ENCODE measurements around the gene DLGAP1.
"Not testable (repeated sequence)": the region's sequence is repeated elsewhere in the genome, so short reads cannot be mapped to it uniquely, and the experiment has no call there.

DLGAP1 gene

GRCh38 chr18:3583873-3584247 lies 871.2 kb downstream of the DLGAP1 start:
- DNase-seq (ENCODE audit: low read depth), result no peak

DNA sequence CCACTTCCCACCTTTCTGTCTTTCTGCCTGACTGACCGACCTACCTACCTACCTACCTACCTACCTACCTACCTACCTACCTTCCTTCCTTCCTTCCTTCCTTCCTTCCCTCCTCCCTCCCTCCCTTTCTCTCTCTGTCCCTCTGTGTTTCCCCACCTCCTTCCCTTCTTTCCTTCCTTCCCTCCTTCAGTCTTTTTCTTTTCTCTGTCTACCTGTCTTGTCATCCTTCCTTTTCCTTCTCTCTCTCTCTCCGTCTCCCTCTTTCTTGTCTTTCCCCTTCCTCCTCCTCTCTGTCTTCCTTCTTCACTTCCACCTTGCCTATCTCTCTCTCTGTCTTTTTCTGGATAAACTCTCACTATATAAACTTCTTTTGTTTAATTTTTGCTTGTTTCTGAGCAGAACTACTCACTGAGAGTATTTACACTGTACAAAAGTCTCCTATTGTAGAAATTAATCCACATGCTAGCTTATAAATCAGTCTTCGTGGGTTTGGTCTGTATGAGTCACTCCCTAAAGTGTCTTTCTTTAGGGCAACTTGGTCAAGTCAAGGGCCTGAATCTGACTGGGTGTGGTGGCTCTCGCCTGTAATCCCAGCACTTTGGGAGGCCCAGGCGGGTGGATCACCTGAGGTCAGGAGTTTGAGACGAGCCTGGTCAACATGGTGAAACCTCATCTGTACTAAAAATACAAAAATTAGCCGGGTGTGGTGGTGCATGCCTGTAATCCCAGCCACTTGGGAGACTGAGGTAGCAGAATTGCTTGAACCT lies 871.8 kb downstream of the DLGAP1 start:
- not testable (repeated sequence) for DNase-seq (ENCODE audit: low read depth)

DNA sequence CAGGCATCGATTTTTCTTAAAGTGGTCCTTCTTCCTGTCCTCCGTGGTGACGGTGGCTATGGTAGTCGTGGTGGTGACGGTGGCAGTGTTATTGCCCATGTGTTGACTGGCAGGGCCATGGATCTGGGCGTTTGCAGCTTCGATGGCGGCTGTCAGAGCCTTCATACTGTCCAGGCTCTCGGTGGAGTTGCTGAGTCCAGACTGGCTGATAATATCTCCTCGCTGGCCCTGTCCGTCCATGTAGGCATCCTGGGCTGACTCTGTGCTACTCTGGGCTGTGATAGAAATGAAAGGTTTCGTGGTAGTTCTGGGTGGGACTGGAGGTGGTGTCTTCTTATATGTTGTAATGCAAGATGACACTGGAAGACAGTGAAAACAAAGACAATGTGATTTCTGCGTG lies 873.2 kb downstream of the DLGAP1 start:
- no peak for DNase-seq (ENCODE audit: low read depth)

DNA sequence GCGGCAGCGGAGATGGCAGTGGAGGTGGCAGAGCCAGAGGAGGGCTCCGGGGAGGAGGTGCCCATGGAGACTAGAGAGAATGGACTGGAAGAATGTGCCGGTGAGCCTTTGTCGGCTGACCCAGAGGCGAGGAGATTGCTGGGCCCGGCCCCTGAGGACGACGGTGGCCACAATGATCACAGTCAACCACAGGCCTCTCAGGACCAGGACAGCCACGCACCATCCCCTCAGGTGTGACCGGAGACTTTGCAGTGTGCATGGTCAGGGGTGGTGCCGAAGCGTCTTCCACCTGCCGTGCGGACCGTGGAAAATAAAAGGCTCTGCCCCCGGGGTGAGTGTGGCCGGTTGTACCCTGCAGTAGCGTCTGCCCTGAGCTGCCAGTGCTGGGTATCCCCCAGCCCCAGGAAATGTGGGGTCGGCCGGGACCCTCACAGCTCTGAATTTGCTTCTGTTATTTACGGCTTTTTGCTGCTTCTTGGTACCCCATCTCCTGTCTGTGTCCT lies 874.5 kb downstream of the DLGAP1 start:
- DNase-seq (ENCODE audit: low read depth), result not testable (repeated sequence)

DNA sequence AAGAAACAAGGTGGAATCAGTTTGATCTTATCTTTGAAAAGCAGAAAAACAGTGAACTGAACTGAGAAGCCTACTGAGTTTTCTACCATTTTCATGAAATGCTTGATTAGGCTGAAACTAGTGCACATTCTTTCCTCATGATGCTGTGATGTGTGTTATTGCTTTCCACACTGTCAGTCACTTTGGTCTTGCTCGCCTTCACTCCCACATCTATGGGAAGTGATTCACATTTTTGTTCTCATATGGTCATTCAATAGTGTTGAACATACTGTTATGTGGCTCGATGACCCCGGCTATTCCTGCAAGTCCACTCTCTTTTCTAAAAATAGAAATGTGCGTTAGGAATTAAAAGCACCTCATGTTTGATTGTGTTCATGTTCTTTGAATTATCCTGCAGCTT lies 875.4 kb downstream of the DLGAP1 start:
- peak; percentile 97 for DNase-seq (ENCODE audit: low read depth)

- no peak for DNase-seq (ENCODE audit: low read depth)
Measured at GRCh38 chr18:3578621-3579020, 876.5 kb downstream of the DLGAP1 start.

- no peak for DNase-seq (ENCODE audit: low read depth)
Measured at GRCh38 chr18:3577281-3577855, 877.7 kb downstream of the DLGAP1 start.

DNA sequence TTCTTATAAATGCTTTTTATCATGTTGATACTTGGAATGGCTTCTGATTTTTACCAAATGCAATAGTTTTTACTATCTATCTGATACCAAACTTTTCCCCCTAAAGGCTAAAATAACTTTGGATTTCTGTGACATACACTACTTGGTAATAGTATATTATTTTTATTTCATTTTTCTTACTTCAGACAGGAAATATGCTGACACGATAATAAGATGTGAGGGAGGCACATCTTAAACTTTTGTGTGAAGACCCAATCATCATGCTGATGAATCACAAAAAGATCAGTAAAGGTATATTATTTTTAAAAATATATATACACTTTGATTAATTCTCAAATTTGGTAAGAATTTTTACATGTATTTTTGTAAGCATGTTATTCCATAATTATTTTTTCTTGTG lies 882.3 kb downstream of the DLGAP1 start:
- no peak for DNase-seq (ENCODE audit: low read depth)

- DNase-seq (ENCODE audit: low read depth), result no peak
Measured at GRCh38 chr18:3566851-3567250, 888.3 kb downstream of the DLGAP1 start.

GRCh38 chr18:3560755-3561154 lies 894.4 kb downstream of the DLGAP1 start:
- DNase-seq (ENCODE audit: low read depth), result no peak

DNA sequence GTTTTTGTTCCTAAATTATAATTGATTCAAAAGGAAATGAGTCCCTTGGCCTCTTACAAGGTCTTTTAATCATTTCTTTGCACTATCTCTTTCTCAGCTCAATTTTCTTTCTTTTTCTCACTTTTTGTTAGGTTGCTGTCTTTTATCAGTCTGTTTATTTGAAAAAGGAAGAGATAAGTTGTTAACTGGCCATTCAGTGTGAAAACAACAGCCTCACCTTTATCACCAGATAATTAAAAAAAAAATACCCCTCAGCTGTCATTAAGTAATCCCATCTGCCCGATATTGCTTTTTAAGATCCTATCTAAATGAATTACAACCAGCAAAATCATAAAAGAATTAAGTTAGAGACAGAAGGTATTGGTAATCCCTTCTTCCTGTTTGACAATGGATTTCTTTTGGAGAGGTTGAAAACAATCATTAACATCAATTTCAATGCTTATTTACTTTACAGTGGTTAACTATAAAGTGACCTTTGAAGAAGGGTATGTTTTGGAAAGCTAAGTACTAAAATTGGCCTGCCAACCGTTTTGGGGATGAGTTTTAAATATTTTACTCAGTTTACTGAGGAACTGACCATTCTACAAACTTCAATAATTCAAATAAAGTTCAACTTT lies 900.2 kb downstream of the DLGAP1 start:
- no peak for DNase-seq (ENCODE audit: low read depth)

GRCh38 chr18:3554091-3554601 lies 901.0 kb downstream of the DLGAP1 start:
- DNase-seq (ENCODE audit: low read depth), result no peak

- no peak for DNase-seq (ENCODE audit: low read depth)
Measured at GRCh38 chr18:3552305-3552704, 902.8 kb downstream of the DLGAP1 start.

DNA sequence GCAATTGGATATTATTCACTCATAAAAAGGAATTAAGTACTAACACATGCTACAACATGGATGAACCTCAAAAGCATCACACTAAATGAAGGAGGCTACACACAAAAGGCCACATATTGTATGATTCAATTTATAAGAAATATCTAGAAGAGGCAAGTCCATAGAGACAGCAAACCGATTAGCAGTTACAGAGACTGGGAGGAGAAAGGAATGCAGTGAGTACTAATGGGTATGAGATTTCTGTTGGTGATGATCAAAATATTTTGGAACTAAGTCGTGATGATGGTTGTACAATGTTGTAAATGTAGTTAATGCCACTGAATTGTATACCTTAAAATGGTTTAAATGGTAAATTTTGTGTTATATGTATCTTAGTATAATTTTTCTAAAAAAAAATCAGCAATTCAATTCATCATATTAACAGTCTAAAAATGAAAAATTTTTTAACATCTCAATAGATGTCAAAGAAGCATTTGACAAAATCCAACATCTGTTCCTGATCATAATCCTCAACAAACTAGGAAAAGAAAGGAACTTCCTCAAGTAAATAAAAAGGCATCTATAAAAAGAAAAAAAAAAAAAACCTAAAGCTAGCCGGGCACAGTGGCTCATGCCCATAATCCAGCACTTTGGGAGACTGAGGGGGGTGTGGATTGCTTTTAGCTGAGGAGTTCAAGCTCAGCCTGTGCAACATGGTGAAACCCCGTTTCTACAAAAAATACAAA lies 907.1 kb downstream of the DLGAP1 start:
- DNase-seq (ENCODE audit: low read depth), result no peak

DNA sequence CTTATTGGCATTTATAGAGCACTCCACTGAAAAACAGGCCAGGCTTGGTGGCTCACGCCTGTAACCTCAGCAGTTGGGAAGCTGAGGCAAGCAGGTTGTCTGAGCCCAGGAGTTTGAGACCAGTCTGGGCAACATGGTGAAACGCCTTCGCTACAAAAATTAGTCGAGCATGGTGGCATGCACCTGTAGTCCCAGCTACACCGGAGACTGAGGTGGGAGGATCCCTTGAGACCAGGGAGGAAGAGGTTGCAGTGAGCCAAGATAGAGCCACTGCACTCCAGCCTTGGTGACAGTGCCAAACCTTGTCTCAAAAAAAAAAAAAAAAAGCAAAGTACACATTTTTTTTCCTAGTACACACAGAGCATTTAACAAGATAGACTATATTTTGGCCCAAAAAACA lies 909.0 kb downstream of the DLGAP1 start:
- no peak for DNase-seq (ENCODE audit: low read depth)

DNA sequence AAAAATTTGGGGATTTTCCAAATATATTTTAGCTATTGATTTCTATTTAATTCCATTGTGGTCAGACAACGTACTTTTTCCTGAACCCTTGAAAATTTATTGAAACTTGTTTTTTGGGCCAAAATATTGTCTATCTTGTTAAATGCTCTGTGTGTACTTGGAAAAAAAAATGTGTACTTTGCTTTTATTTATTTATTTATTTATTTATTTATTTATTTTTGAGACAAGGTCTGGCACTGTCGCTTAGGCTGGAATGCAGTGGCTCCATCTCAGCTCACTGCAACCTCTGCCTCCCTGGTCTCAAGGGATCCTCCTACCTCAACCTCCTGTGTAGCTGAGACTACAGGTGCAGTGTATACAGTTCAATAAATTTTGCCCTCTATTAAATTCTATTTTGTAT lies 910.6 kb downstream of the DLGAP1 start:
- no peak for DNase-seq (ENCODE audit: low read depth)

- DNase-seq (ENCODE audit: low read depth), result no peak
Measured at GRCh38 chr18:3541549-3542386, 913.3 kb downstream of the DLGAP1 start.

DNA sequence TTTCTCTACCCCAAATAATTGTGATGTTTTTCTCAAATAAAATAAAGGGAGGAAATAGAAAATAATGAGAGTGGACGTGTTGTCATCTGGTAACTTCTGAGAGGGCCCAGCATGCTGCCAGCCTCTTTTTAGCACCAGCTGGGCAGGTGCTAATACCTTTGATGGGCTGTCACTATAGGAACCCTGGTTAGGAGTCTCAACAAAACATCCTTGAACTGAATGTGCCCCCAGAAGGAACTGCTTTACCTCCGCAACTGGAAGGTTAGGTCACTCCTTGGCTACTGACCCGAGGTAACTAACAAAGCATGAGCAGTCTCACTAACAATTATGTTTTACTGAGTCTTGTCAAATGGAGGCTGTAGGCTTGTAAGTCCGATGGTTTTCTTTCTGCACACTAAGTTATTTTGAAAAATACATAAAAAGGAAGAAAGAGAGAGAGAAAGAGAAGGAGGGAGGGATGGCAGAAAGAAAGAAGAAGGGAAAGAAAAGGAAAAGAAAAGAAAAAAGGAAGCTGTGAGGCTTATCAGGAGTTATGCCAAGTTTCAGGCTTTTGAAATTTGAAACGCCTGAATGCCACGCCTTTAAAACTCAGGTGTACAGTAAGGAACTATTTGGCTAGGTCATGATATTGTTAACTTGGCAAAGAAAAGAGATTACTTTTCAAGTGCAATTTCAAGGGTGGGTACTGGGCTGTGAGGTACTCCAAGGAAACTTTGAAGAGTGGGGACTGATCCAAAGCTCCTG lies 914.1 kb downstream of the DLGAP1 start:
- DNase-seq (ENCODE audit: low read depth), result no peak

DNA sequence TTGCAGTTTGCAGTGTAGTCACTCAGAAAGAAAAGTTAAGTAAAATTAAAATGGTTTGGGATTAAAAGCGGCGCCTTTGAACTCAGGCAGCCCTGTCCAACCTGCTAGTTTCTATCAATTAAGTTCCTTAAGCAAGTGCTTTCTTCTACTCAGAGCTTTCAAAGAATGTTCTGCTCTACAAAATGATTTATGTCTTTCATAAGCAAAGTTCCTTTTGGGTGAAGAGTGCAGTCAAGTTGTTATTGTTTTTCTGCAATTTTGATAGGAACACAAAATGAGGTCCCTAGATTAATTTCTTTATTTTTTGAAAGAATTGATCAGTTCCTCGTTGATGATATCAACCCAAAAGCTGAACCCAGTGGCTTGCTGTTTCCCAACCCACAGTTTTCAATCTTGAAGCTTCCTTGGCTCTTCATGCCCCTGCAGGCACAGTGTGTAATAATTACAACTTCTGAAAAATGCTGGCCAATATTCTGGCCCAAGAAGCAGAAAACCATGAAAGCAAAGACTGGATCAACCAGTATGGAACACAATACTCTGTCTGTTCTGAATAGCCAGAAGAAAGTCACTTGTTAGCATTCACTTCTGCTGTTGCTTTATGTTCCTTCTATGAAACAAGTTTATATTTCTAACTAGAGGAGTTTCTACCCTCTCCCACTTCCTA lies 916.0 kb downstream of the DLGAP1 start:
- DNase-seq (ENCODE audit: low read depth), result no peak

DNA sequence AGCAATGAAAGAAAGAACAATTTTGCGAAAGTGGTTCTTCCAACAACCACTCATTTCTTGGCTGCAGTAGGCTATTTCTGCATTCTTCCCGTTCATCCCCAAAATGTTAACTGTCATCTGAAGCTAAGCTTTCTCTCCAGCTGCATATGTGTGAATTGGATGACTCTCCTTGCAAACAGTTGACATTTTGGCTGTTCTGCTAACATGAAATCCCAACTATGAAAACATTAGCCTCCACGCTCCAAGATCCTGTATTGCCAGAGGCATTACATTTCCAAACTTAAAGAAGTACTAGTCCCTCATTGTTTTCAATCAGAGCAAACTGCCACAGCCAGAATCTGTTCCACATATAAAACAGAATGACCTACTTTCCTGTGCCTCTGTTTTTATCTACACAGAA lies 916.7 kb downstream of the DLGAP1 start:
- DNase-seq (ENCODE audit: low read depth), result no peak

Measured in non-pigmented ciliary epithelial cell (primary cell).